Astrocyte of the cerebellum (primary cell): ENCODE data around the gene IDH3A.

Source experiments
- DNase-seq: peaks from one replicate; pipeline ENCODE4 v3.0.0-alpha.2; 2011; ENCODE audit warnings: low read depth
- H3K4me3 ChIP-seq: 2 replicates; pipeline ENCODE4 v1.5.1; 2011; ENCODE audit warnings: mild to moderate bottlenecking, low read depth, low read length, moderate library complexity
- CTCF ChIP-seq: IDR thresholded peaks from 2 replicates; pipeline ENCODE4 v1.5.1; 2012; ENCODE audit warnings: low read length, low read depth, moderate library complexity, mild to moderate bottlenecking; ENCODE audit errors: missing control alignments
- in situ Hi-C: cut with HindIII; loops from 2 replicates; pipeline ENCODE4 v1.10.0; 2017; ENCODE audit warnings: low sequenced_read_pairs

Gene IDH3A

GRCh38 chr15:78201281-78202190 lies 52.4 kb downstream of the IDH3A start:
- no peak for DNase-seq
- no peak overlapping the region for H3K4me3 ChIP-seq
- in situ Hi-C loops = no loop called here
- no peak for TF ChIP-seq CTCF

DNA sequence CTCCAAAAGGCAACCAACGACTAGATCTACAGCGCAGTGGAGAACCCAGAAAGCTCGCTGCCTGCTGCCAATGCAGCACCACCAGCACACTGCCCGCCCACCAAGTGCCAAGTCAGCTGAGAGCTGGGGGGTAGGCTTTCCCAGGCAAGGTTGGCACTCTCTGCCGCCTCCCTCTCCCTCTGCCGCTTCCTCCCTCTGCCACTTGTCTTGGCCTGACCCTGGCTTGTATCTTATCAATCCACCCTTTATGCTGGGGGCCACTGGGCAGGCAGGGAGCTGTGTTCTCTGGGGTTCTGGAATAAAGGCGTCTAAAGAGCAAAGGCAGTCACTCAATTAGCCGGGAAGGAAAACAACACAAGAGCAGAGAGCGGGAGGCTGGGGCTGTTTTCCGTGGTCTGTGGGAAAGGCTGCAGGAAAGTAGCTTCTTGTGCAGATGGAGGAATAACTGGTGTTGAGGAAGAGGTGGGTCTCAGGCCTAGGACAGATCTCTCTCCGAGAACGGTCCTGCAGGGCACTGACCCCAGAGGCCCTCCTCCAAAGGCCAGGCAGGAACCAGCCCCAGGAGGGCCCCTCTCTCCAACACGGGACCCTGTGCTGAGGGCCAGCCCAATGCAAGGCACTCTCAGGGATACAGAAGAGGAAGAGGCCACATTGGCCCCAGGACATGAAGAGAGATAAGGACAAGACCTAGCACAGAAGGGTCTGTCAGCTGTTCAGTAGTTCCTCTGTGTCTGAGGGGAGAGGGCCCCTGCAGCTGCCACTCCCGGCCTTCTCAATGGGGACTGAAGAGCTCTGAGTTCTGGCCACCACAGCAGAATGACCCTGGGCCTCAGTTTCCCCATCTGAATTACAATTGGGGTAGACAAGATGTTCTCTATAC lies 54.4 kb downstream of the IDH3A start:
- in situ Hi-C loops = no loop called here
- no peak for DNase-seq
- TF ChIP-seq CTCF = no peak
- H3K4me3 ChIP-seq = no peak overlapping the region

- in situ Hi-C loops = no loop called here
- TF ChIP-seq CTCF = no peak
- H3K4me3 ChIP-seq = no peak overlapping the region
- no peak for DNase-seq
Measured at GRCh38 chr15:78204351-78205309, 55.5 kb downstream of the IDH3A start.

DNA sequence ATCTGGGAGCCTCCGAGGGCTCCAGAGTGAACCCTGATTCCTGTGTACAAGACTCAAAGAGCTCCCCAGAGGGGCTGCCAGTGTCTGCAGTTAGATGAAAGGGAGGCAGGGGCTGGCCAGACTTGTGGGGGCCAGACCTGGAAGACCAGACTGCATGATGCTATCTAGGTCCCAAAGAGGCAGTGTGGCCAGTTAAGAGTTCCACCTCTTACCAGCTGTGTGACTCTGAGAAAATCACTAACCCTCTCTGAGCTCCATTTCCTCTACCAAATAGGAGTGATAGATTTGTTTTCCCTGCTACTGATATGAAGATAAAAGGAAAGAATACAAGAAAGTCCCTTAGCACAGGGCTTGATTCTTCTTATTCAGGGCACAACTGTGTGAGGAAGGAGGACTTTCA lies 56.2 kb downstream of the IDH3A start:
- DNase-seq = no peak
- H3K4me3 ChIP-seq = no peak overlapping the region
- TF ChIP-seq CTCF = no peak
- in situ Hi-C loops = no loop called here

- no peak for TF ChIP-seq CTCF
- DNase-seq = no peak
- in situ Hi-C loops = no loop called here
- H3K4me3 ChIP-seq = no peak overlapping the region
Measured at GRCh38 chr15:78205856-78206255, 56.7 kb downstream of the IDH3A start.
